ENCODE results near the gene KAT6B.

The KAT6B gene

DNA sequence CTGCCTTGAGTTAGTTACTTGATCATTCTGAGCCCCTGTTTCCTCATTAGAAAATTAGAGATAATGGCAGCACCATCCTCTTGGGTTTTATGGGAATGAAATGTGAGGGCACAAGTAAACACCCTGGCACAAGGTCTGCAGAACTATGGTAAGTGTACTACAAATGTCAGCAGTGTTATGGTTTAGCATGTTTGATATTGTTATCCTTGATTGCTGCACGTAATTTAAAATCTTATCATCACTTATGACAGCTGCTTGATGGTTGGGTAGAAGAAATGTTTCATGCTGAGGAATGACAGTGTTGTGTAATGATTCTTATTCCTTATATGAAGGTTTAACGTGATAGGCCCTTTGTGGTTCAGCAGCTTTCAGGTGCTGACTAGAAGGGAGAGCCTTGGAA is 134.3 kb downstream of the KAT6B start:
- no peak for DNase-seq

DNA sequence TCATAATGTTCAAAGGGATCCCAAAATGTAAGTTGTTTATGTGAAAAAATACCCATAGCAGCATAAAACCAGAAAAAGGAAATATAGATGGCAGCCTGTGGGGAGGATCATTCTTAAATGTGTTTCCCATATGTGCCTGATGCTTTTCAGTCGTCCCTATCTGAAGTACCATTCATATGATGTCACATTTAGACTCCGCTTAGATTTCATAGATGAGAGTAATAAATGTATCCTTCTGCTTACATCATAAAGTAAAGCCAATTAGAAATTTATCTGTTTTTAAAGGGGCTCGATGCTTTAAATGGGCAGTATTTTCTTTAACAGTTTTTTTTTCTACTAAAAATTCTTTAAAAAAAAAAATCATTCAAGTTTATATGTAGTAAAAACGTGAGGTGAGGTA is 136.1 kb downstream of the KAT6B start:
- no peak for DNase-seq

DNA sequence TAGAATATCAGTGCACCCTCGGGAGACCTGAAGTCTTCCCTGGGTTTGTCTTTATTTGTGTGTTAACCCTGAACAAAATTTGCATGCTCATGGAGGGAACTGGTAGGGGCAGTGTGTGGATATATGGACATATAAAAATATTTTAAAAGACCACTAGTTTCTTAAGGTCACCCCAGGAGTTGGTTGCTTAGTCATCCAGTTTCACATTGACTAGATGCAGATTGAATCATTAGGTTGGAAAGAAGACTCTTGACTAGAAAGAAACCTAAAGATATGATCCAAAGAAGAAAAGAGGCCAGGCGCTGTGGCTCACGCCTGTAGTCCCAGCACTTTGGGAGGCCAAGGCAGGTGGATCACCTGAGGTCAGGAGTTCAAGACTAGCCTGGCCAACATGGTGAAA is 137.1 kb downstream of the KAT6B start:
- DNase-seq = no peak

DNA sequence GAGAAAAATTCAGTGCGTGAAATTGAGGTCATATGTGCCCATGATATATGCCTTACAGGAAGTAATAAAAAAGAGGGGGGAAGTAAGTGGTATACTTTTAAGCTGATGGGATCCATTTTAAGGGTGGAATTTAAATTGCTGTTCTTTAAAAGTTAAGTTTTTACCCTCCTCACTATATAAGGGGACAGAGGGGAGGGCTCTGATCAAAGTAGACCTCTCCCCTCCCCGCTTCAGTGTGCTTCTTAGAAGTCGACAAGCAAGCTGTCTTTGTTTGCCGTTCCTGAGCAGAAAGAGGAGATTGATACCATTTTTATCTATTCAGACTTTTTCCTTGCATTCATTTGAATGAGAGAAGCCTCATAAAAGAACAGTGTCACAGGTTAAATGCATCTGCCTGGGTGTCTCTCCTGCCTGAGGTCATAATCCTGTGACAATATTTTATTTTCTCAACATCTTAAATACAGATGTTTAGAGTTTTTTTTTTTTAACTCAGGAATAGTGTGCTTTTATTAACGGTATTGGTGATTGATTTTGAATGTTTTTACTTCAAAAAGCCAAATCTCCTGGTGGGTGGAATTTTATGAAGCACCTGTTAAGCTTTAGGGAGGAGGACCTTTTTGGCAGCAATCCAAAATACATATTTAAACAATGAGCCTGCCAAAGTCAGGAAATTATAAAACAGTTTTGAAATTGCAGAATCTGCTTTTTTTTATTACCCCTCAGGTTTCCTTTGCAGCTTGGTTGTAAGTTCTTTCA is 141.7 kb downstream of the KAT6B start:
- DNase-seq = no peak

DNA sequence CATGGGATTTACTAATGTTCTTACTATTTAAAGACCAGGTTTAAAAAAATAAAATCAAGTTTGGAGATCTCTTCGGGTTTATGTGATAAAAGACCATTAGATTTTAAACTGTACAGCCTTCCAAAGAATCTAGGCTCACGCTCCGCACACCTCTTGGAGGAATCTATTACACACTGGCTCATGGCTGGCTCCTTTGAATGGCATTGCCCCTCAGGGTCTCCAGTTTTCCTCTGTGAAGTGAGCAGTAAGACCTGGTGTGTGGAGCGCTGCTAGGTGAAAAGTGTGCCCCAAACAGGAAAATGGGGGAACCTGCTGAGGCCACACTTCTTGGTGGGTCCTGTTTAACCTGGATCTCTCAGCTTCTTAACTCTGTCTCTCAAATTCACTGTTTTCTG is 142.3 kb downstream of the KAT6B start:
- no peak for DNase-seq

DNA sequence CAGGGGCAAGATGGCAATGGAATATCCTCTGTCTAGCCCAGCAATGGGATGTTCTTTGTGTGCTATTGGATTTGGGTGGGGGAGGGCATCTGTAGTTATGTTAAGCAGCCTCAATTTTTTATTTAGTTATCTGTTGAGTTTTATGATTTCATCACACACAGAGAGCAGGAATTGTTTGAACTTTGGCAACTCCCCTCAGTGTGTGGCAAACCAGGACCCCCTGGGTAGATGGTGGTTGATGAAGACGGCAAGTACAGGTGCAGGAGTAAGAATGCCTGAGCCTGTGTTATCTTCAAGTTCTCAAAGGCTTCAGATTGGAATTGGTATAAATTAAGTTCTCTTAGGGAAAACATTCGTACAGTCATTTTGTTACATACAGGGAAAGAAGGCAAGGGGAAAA is 142.7 kb downstream of the KAT6B start:
- no peak for DNase-seq

DNA sequence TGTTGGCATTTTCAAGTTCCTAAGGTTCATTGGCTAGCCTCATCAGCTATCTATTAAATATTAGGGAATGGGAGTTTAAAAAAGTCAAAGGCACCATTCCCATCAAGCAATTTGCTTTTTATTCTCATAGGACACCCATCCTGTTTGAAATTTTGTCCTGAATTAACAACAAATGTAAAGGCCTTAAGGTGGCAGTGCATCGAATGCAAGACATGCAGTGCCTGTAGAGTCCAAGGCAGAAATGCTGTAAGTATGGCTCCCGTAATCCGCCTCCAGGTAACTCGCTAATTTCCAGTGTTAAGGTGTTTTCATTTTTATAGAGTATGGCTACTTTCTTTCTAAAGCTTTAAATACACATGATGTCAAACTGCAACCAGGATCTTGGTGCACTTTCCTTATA is 143.1 kb downstream of the KAT6B start:
- DNase-seq = no peak

DNA sequence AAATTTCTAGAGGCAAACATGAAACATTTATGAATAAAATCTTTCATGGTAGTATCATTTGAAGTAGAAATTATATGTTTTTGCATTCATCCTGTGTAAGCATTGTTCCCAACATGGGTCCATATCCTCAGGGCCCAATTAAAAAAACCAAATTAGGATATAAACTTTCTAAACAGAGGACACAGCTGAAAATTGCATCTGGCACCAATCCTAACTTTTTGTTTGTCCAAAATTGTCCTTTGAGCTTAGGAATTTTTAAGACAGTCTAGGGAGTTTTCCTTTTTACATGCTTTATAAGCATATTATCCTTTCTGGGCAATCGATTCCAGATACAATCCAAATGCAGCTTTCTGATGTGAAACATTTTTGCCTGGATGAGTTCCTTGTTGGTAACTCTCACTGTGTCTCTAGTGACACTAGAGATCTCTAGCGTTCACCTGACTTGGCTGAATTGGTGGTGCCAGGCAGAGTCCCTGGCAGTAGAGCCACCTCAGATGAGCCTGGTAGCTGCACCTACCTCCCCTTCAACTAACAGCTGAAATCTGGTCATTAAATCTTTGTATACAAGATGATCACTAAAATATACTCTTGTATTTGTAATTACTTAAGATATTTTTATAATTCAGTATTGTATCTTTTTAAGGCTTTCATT is 147.5 kb downstream of the KAT6B start:
- no peak for DNase-seq

DNA sequence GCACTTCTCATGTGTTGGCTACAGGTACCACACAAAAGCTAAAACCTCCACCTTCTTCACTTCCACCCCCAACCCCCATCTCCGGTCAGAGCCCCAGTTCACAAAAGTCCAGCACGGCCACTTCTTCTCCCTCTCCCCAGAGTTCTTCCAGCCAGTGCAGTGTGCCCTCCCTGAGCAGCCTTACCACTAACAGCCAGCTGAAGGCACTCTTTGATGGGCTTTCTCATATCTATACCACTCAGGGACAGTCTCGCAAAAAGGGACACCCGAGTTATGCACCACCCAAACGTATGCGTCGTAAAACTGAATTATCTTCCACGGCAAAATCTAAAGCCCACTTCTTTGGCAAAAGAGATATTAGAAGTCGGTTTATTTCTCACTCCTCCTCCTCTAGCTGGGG is 149.4 kb downstream of the KAT6B start:
- DNase-seq = no peak

DNA sequence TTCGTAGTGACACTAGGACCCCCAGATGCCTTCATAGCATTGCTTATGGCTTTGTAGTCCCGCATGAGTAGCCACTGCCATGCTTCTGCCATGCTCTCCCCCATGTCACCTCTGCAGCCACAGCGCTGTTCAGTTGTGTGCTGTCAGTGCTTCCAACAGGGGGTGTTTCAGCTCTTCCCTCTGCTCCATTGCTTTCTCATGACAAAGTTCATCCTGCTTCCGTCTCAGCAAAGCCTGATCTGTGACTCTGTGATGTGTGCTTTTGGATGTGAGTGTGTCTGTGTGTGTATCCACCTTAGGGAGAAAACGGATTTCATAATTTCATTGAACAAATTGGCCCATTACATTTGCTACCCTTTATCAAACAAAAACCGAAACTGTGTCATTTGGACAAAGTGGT is 150.2 kb downstream of the KAT6B start:
- no peak for DNase-seq

DNA sequence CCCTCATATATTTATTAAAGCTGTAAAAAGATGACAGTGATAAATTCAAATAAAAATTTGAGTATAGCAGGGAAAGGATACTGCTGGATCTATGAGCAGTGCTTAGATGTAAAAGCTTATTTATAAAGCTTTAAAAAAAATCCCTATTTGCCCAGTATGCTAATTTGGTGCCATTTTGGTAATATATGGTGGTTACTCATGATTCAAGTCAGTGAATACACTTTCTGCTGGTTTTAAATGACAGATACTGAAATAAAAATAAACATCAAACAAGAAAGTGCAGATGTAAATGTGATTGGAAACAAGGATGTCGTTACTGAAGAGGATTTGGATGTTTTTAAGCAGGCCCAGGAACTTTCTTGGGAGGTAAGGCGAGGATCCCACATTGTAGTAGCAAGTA is 150.7 kb downstream of the KAT6B start:
- DNase-seq = no peak

DNA sequence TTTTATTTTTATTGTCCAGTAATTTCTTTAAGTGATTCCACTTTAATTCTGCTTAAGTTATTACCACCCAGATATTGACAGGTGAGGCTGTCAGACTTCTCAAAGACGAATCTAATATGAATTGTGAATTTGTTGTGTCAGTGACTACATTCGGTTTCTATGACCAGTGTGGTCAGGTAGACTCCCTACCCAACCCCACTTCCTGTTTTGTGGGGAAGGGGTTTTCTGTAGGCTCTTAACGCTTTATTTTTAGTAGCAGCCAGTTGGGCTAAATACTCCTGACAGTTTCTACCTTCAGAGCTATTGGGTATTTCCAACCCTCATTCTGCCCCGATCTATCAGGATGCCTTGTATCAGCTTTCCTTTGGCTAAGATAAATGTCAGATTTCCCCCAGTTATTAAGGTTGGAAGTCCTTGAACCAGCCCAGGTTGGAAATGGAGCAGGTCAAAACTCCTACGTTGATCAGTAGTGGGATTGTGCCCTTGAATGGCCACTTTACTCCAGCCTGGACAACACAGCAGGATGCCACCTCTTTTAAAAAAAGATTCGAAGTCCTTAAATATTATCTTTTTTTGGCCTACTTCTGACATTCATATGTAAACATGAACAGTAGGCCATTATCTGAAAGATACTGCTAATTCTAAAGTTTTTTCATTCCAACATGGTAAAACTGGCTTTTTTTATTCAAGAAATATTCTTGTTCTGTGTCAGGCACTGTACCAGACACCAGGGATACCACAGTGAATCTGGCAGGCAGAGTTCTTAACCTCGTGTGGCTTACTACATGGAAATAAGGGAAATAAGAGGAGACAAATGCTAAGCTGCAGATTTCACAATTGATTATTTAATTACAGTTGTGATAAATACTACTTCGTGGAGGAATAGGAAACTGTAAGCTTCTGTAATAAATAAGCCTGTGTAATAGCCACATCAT is 151.8 kb downstream of the KAT6B start:
- DNase-seq = no peak

DNA sequence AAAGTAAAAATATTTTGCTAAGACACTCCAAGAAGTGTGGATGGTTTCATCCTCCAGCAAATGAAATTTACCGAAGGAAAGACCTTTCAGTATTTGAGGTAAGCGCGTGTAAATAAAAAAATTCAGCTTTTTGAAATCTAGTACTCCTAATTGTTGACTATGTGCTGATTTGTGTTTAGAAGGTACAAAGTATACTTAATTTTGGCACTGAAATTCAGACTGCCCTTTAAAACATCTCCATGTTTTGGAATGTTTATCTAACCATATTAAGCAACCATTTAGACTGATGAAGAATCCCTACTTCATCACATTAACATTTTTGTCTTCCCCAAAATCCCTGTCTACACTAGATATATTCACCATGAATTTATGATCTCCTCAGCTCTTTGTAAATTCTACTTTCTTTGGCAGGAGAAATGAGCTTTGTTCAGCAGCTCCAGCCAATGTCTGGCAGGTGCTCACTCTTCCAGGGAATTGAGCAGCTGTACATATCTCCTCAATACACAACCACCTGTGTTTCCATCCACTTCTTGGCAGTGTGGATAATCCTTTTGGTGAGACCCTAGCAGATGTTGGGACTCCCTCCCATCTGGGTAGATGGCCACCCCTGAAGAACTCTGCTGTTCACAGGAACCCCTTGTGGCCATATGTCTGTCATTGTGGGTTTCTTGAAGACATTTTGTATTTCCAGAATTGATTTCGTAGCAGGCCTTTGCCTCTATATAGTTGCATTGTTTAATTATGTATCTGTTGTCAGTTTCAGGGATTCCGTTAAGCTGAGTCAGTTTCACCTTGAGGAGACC is 155.6 kb downstream of the KAT6B start:
- DNase-seq = peak; percentile 24

DNA sequence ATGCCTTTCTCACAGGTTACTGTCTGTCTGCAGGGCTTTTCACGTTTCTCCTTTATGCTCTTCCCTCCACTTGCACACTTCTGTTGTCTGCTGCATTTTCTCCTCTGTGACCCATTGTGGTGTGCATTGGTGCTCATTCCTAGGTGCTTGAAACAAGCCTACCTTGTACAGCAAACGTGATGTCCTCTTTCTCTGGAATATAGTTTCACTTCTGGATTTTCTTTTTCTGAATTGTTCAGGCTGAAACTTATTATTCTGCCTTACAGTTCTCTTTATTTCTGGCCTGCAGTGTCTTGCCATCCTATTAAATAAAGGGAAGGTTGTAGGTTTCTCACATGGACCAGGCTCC is 156.2 kb downstream of the KAT6B start:
- DNase-seq = no peak

DNA sequence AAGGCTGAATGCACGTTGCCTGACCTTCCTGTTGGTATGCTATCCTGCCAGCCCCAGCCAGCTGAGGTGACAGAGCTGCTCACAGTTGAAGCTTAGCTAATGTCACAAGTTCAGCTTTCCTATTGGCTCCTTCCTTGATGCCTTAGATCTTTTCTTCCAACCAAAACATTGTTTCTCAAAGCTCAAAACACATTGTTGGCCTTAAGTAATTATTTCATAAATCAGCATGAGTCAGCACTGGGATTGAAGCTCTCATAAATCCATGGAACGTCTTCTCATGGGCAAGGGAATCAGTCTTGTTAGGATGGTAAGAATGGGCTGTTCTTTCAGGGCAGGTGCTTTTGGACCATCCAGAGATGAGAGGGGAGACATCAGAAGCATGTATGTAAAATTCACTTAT is 157.0 kb downstream of the KAT6B start:
- DNase-seq = no peak

DNA sequence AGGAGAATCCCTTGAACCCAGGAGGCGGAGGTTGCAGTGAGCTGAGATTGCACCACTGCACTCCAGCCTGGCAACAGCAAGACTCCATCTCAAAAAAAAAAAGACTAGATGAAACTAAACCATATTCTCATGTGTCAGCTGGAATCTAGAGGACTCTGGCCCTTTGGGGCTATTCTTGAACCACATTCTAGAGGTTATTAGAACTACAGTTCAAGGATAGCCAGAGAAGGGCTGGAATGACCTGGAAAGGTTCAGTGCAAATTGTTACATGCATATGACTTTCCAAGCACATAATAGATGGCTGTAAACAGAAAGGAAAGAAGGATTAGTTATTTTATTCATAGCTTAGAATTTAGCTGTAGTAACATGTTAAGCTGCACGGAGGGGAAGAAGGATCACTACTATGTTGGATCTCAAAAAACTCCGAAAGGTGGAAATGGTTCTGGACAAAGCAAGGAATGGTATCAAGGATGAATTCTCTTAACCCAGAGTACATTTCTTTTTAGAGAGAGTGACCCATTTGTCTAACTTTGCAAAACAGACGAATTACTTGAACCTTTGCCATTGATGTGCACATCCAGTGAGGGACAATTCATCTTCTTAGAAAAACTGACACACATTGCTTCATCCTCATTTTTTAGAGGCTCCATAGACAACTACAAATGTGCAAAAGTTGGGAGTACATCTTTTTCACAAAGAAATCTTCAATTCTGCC is 161.1 kb downstream of the KAT6B start:
- no peak for DNase-seq

DNA sequence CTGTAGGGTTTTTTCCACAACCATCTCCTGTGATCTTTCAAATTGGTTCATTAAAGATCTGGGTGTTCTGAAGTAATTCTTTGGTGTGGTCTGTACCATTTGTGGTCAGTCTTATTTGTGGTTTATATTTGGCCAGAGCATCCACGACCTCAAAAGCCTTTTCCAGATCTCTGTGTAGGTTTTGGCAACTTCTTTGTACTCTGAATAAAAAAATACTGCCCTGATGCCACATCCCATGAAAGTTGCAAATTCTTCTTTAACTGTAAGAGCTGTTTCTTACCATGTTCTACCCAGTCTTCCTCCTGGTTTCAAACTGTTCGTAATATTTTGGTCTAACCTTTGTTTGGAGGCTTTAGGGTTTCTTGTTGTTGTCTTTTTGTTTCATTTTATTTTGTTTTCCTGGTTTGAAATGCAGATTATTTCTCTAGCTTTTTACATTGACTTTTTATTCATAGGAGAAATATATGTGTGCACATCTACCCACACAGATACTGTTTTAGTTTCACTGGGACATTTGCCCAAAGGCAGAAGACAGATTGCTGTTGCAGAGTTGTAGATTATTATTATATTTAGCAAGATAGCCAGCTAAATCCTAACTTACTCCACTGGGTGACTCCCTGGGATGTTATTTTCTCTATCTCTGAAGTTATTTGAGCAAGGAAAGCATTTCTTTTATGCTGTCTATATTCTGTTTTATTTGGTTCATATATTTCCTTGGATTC is 161.8 kb downstream of the KAT6B start:
- DNase-seq = no peak

DNA sequence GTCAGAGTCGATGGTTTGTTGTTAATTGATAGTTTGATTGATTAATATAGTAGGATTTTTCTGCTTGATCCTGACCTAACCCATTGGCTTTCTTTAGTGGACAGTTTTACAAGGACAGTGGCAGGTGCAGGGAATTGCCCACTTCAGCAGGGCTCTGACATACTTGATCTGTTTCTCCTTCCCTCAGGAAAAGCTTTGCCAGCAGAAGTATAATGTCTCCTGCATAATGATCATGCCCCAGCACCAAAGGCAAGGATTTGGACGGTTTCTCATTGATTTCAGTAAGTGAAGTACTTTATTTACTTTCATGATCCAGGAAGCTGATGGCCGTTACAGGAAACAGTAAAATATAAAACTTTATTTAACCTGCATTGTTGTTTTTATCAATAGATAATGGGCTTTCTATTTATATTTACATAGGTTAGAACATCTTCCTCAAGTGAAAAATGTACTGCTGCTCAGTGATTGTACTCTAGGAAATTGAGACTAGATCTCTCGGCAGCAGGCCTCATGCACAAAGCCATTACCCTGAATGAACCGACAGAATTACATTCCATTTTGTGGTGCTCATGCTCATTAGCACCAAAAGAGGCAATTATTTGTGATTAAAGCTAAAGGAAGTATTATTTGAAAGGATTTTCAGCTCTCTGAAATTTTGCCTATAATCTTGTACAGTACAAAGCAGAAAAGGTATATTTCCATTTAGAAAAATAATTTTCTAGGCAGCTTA is 162.6 kb downstream of the KAT6B start:
- no peak for DNase-seq

DNA sequence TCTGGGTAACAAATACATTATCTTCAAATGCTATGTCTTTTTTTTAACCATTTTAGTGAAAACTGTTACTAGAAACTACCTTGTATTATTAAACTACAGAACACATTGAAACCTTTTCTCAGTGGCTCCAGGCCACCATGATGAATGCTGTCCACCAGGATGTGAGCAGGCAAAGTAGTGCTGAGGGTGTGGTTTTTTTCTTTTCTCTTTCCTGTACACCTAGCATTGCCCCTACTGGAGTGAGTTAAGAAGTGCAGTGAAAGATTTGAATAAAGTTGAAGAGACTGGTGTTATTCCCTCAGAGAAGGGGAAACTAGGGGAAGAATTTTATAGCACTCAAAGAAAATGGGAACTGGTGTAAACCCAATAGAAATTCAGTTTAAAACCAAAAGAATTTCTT is 165.0 kb downstream of the KAT6B start:
- DNase-seq = no peak

DNA sequence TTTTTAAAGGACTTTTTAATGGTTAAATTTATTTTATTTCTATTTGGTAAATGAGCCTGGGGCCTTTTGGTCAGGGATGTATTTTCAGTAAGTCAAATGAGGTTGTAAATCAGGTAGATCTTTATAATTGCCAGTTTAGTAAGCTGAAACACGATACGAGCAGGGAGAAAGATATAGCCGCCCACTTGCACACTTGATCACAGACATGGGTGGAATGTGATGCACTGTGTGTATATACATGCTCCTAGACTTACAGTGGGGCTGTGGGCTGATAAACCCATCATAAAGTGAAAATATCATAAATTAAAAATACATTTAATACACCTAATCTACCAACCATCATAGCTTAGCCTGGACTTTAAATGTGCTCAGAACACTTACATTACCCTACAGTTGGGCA is 165.7 kb downstream of the KAT6B start:
- no peak for DNase-seq

DNA sequence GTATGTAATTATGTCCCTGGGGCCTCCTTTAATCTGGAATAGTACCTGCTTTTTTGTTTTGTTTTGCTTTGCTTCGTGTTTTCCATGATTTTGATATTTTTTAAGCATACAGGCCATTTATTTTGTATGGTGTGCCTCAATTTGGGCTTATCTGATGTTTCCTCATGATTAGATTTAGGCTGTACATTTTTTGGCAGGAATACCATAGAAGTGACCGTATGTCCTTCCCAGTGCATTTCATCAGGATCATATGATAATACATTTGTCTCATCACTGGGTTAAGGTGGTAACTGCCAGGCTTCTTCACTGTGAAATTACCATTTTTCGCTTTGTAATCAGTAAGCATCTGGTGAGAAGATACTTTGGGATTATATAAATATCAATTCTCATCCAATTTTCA is 167.2 kb downstream of the KAT6B start:
- DNase-seq = no peak

All from NCI-H446 treated with DMSO at 0.1 percent for 48 hours (cell line).